Endometrial microvascular endothelial cells (primary cell): ENCODE measurements around the gene SUV39H2. TPM values are rescaled to one million over a fixed set of nuclear protein-coding genes. Genes with fewer than 3 reads are reported as not detected.
"Not testable (repeated sequence)": the region's sequence is repeated elsewhere in the genome, so short reads cannot be mapped to it uniquely, and the experiment has no call there.

Experiments
- in situ Hi-C: cut with HindIII; loops from 2 replicates; pipeline ENCODE4 v1.10.0; 2017; ENCODE audit warnings: low sequenced_read_pairs, low pct_unique_long_range_greater_than_20kb; ENCODE audit errors: inconsistent ontology term
- total RNA-seq: library from RNA; depleted of rRNA; stranded (reverse); fragments of >200 nt; gene quantifications from one replicate; pipeline ENCODE4 v1.2.3, GENCODE V29; 2015; ENCODE audit errors: inconsistent ontology term

Gene SUV39H2, protein sequence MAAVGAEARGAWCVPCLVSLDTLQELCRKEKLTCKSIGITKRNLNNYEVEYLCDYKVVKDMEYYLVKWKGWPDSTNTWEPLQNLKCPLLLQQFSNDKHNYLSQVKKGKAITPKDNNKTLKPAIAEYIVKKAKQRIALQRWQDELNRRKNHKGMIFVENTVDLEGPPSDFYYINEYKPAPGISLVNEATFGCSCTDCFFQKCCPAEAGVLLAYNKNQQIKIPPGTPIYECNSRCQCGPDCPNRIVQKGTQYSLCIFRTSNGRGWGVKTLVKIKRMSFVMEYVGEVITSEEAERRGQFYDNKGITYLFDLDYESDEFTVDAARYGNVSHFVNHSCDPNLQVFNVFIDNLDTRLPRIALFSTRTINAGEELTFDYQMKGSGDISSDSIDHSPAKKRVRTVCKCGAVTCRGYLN
- 29.3 TPM for total RNA-seq

DNA sequence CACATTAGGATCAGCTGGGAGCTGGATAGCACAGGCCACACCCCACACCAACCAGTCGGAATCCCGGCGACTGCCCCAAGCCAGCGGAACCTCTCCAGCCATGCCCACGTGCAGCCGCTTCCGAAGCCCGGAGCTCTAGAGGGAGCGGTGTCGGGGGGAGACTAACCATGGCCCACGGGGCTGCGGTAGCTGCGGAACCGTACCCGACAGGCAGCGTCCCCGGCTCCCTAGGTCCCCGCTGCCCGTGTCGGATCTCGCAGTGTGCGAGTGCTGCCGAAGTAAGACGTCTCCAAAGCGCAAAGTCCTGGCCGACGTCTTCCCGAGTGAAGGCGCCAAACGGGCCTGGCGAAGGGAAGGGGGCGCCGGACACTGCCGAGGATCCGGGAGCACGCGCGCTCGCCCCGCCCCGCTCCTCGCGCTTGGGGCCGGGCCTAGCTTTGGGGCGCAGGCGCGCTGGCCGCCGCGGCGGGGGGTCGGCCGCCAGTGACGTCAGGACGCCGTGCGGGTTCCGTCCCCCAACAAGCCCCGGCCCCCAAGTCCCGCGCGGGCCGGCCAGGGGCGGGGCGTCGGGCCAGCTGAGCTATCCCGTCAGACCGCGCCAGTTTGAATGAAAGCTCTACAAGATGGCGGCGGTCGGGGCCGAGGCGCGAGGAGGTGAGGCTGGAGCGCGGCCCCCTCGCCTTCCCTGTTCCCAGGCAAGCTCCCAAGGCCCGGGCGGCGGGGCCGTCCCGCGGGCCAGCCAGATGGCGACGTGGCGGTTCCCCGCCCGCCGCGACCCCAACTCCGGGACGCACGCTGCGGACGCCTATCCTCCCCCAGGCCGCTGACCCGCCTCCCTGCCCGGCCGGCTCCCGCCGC lies at the start of gene SUV39H2:
Gene SUV39H2, plus strand, starts transcription at position 601 of the 858 bp plus-strand sequence. Its CDS starts 23 bp downstream, at position 624.
- in situ Hi-C loops, result no loop called here

DNA sequence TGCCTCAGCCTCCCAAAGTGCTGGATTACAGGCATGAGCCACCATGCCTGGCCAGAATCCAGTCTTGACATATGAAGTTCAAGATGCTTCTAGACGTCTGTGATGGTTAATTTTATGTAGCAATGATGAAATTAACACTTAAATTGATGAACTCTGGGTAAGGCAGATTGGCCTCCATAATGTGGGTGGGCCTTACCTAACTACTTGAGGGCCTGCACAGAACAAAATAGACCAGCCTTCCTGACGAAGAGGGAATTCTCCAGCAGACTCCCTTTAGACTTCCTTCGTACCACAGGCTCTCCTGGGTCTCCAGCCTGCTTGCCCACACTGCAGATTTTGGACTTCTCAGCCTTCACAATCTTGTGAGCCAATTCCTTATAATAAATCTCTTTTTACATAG lies 45.6 kb upstream of the SUV39H2 start:
- in situ Hi-C loops, result no loop called here

DNA sequence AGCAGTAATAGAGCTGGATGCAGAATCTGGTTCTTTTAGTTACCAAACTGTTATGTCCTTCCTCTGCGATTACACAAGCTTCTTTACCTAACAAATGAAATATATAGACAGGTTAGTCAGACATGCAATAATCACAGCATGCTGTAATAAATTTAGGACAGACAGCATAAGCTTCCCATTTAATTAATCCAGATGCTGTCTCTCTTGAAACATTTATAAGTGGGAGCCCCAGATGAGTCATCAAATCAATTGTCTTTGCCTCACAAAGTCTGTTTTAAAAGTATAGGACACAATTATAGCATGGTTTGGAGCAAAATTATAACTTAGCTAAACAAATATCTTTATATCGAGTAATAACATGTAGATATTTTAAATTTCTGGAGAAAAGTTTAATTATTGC lies 42.5 kb upstream of the SUV39H2 start:
- in situ Hi-C loops, result no loop called here

DNA sequence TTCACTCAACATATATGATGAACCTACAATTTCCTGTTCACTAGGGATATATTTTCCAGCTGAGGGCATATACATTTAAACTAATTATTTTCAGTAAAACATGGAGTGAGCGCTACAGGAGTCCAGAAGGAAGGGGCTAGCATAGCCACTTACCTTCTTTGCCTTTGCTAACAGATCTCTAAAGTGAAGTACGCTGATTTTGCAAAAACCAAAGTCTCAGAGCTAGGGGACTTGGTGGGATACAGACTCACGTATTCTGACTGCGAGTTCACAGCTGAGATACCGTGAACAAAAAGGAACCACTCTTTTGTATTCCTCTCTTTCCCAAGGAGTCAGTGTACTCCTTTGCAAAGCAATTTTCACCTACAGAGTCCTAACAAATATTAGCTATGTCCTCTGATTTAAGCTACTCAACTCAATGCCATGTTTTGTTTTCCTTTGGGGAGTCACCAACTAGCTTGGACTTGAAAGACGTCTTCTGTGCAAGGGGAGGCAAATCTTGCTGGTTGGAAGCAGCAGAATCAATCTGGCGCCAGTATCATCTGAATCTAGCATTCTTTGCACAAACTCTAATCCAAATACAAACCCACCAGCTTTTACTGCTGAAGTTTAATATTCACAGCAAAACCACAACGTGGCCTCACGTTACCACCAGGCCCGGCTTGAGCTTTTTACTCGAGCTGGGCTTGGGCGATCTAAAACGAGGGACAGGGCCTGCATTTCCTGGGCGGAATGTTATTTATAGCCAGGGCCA lies 41.5 kb upstream of the SUV39H2 start:
- in situ Hi-C loops, result no loop called here

DNA sequence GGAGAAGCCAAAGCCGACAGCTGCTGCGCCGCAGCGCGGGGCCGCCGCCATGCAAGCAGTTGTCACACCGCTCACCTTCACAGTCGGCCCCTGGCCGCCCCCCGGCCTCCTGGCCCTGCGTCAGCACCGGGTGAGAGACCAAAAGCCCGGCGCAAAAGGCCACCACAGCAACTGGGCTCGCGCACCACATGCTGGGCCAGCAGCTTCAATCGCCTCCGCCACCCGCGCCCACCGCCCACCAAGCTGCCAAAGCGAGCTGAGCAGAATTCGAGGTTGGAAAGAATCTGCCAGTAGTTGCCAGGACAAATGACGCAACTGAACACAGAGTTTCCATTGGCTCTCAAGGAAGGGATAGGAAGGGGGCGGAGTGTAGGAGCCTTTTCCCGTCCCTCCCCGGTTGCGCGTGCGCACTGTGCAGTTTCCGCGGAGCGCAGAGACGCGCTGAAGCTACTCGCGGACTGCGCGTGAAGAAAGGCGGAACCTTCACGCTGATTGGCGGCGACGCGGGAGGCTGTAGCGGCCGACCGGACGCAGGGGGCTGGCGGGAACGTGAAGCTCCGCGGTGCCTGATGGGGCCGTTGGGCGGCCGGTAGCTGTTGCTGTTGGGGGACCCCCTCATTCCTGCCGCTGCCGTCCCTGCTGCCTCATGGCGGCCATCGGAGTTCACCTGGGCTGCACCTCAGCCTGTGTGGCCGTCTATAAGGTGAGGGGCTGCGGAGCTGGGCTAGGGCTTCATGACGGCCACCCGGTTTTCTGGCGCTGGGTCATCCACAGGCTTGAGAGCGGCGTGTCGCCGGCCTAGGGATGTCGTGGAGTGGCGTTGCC lies 40.7 kb upstream of the SUV39H2 start, which contains the start of the genes CDNF, HSPA14 and MSANTD7:
Gene CDNF, minus strand, starts transcription at position 281 of the 825 bp plus-strand sequence. Its CDS starts 91 bp downstream, at position 190.
Gene HSPA14, plus strand, starts transcription at position 550 of the 825 bp plus-strand sequence. Its CDS starts 97 bp downstream, at position 647.
Gene MSANTD7, plus strand, starts transcription at position 550 of the 825 bp plus-strand sequence. CDS start 3,979 bp downstream, outside the sequence.
- in situ Hi-C loops, result no loop called here

DNA sequence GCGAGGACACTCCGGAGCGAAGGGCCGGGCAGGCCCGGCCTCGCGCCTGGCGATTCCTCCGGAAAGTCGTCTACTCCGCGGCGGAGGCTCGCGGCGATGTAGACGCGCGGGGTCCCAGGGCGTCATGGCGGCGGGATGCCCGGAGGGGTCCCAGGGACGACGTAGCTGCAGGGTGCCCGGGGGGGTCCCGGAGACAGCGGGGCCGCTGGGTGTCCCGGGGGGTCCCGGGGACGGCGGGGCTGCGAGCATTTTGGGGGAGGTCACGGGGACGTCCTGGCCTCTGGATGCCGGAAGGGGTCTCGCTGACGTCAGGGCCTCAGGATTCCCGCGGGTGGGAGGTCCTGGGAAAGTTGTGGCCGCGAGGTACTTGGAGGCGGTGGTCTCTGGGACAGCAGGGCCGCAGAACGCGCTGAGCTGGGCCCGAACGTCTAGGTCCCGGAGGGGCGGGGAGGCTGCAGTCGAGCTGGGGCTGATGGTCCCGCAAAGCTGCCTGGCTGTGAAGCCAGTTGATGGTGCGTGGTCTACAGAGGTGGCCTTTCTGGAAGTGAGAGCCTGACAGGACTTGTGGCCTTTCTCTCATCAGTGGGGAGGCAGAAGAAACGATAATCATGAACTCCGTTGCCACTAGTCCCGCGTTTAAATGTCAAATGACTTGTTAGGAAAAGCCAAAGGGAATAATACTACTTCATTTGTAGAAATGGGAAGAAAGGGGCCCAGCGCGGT lies 39.9 kb upstream of the SUV39H2 start:
- in situ Hi-C loops, result no loop called here

DNA sequence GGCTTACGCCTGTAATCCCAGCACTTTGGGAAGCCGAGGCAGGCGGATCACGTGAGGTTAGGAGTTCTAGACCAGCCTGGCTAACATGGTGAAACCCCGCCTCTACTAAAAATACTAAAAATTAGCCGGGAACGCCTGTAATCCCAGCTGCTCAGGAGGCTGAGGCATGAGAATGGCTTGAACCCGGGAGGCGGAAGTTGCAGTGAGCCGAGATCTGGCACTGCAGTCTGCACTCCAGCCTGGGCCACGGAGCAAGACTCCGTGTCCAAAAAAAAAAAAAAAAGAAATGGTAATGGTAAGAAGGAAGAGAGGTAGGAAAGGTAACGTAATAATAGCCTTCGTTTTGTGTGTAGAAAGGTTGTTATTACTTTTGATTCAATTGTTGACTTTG lies 39.4 kb upstream of the SUV39H2 start:
- in situ Hi-C loops, result no loop called here

DNA sequence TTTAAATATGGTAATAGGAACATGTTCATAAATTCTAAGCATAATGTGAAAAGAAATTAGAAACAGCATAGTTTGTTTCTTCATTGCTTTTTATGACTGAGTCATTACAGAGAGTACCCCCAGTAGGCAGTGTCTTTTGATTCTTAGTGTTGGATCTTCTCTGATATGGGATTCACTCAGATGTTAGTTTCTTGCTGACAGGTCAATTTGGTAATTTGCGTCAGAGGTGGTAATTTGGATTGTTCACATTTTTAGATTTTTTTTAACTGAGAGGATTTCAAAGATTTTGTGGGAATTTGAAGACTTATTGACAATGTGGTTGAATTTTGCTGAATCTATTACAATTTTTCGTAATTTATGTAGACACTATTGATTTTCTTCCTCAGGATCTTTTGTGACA lies 38.5 kb upstream of the SUV39H2 start:
- in situ Hi-C loops, result no loop called here

DNA sequence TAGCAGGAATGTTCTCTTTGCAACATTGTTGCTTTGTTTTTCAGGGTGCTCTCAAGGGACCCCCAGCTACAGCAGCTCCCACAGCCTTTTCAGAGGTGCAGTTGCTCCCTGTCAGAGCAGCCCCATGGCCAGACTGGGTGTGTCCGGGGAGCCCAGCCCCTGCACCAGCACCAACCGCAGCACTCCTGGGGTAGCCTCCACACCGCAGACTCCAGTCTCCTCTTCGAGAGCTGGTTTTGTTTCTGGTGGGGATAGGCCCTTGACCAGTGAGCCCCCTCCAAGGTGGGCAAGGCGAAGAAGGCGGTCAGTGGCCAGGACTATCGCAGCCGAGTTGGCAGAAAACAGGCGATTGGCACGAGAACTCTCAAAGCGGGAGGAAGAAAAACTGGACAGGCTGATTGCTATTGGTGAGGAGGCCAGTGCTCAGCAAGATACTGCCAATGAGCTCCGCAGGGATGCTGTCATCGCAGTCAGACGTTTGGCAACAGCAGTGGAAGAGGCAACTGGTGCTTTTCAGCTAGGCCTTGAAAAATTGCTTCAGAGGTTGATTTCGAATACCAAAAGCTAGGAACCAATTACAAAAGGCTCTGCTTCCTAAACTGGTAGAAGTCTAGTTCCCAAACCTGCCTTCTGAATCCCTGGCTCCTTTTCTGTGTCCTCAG lies 35.2 kb upstream of the SUV39H2 start:
- in situ Hi-C loops, result no loop called here

DNA sequence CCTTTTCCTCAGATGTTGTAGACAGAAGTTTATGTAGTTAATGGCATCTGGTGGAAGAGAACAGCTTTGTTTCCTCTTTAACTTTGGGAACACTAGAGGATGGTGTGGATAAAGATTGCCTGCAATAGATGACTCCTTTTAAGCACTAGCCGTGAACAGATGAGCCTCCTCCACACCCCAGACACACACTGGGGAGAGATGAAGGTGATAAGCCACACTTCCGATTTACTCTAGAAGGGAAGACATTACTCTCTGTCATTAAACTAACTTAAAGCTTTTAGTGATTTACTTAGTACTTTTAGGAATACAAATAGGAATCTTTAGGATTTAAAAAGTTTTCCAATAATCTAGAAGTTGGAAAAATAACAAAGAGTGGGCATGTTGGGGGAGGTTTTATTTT lies 33.7 kb upstream of the SUV39H2 start:
- in situ Hi-C loops, result no loop called here

DNA sequence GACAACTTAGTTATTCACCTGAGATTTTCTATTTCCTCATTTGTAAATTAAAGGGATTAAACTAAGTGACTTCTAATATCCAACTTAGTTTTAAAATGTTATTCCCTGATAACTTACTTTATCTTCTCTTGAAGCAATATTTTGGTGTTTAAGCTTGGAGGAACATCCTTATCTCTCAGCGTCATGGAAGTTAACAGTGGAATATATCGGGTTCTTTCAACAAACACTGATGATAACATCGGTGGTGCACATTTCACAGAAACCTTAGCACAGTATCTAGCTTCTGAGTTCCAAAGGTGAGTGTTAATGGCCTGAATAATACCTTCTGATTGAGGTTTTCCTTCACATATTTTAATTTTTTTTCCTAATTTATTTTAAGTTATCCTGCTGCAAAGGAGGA lies 26.4 kb upstream of the SUV39H2 start:
- in situ Hi-C loops, result no loop called here

DNA sequence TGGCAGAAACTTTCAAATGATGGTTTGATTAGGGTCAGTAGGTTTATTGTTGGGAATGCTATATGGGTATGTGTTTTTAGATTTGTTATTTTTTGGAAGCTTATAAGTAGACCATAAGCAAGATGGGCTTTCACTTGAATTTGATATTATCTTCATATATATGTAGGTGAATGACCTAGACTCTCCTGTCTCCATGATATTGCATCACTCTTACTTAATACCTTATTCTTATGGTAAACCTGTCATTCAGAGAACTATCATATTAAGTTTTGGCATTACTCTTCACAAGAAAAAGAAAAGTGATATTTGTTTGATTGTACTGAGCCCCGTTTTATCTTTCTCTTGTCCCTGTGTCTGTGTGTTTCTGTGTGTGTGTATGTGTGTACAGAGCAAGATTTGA lies 23.2 kb upstream of the SUV39H2 start:
- in situ Hi-C loops, result no loop called here

DNA sequence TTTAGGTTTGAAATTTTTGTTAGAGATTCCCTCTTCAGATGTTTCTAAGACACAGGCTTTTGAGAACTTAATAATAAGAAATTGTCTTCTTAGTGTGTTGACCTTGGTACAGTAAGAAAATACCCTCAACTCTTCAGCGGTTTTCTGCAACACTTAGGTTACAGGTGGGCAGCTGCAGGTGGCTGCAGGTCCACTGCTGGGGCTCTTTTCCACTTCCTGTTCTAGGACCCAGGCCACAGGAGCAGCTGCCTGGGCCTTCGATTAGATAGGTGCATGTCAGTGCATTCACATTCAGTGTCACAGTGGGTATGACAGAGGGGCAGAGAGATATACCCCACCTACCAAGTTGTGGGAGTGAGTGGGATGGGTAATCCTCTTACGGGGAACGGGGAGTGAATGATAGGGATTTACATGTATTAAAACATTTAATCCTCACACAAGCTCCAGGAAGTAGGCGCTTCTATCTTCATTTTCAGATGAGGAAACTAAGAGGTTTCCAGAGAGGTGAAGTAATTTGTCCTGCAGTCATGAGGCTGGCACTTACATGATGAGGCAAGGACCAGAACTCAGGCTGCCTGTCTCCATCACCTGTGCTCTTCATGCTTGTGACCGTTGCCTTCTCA lies 20.2 kb upstream of the SUV39H2 start:
- in situ Hi-C loops, result no loop called here

DNA sequence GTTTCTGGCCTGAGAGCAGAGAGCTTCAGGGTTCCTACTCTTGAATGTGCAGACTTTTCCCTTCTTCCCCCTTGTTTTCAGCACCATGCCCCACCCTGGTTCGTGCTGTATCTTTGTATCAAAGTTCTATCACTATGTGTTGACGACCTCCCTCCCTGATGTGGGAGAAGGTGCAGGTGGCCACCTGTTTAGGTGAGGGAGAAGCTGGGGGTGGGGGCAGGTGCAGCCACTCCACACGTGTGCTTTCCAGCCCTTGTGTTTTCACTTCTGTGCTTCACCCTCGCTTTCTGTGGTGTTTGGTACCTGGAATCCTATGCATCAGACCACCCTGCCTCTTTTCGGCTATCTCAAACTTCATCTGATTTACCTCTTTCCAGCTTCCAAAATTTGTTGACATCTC lies 19.6 kb upstream of the SUV39H2 start:
- in situ Hi-C loops, result no loop called here

DNA sequence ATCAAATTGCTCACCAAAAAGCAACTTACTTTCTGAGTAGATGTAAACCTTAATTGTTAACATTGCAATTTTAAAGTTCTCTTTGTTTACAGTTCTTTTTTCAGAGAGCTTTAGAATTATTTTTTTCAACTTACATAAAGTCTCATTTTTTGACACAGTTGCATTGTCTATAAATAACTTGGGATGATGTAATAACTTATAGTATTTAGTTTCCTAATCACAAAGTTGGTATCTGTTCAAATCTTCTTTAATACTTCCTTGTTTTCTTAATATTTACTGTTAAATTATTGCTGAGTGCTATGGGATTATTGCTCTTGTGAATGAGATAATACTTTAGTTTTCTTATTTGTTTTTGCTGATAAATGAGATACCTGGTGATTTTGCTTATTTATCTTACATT lies 18.9 kb upstream of the SUV39H2 start:
- in situ Hi-C loops, result no loop called here

DNA sequence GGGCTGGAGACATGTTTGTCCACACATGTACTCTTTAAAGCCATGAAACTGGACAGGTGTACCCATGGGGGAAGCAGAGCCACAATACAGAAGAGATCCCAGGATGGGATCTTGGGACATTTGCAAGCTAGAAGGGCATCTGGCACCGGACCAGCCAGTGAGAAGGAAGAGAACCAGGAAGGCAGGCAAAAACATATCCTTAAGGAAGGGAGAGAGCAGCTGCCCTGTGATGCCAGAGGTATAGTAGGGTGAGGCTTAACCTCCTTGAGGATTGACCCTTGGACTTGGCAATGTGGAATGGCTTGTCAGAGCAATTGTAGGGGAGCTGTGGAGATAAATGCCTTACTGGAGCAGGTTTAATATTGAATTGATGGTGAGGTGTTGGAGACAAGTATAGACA lies 17.9 kb upstream of the SUV39H2 start:
- in situ Hi-C loops, result no loop called here

DNA sequence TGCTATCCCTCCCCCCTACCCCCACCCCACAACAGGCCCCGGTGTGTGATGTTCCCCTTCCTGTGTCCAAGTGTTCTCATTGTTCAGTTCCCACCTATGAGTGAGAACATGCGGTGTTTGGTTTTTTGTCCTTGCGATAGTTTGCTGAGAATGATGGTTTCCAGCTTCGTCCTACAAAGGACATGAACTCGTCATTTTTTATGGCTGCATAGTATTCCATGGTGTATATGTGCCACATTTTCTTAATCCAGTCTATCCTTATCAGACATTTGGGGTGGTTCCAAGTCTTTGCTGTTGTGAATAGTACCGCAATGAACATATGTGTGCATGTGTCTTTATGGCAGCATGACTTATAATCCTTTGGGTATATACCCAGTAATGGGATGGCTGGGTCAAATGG lies 14.2 kb upstream of the SUV39H2 start:
- in situ Hi-C loops, result not testable (repeated sequence)
